NCI-H1105 treated with DMSO at 0.1 percent for 48 hours (cell line): ENCODE data around the gene PPEF1.
A peak's percentile ranks its signal among the peaks of the same experiment; 100 is the strongest.
"Not testable (repeated sequence)": the region's sequence is repeated elsewhere in the genome, so short reads cannot be mapped to it uniquely, and the experiment has no call there.

Experiments
- DNase-seq: peaks from one replicate; lab custom pipeline; 2025; lab: John Stamatoyannopoulos, UW

Gene PPEF1

GRCh38 chrX:18702362-18703195, 4.9 kb upstream of the PPEF1 start:
- DNase-seq = no peak

- DNase-seq = no peak
Observed at GRCh38 chrX:18709833-18710232, 2.4 kb downstream of the PPEF1 start.

- DNase-seq = no peak
Observed at GRCh38 chrX:18714910-18715309, 7.5 kb downstream of the PPEF1 start.

GRCh38 chrX:18719852-18720251, 12.4 kb downstream of the PPEF1 start:
- DNase-seq = no peak

GRCh38 chrX:18721683-18722499, 14.4 kb downstream of the PPEF1 start:
- DNase-seq = no peak

- DNase-seq = no peak
Observed at GRCh38 chrX:18722500-18723071, 15.1 kb downstream of the PPEF1 start.

- DNase-seq = no peak
Observed at GRCh38 chrX:18725310-18725943, 18.0 kb downstream of the PPEF1 start.

- DNase-seq = no peak
Observed at GRCh38 chrX:18733287-18733686, 25.8 kb downstream of the PPEF1 start.

- not testable (repeated sequence) for DNase-seq
Observed at GRCh38 chrX:18739609-18740008, 32.2 kb downstream of the PPEF1 start.

GRCh38 chrX:18748499-18748898, 41.1 kb downstream of the PPEF1 start:
- DNase-seq = no peak

- no peak for DNase-seq
Observed at GRCh38 chrX:18753631-18754030, 46.2 kb downstream of the PPEF1 start.

- no peak for DNase-seq
Observed at GRCh38 chrX:18755651-18756050, 48.2 kb downstream of the PPEF1 start.

- no peak for DNase-seq
Observed at GRCh38 chrX:18757956-18758932, 50.8 kb downstream of the PPEF1 start.

- DNase-seq = no peak
Observed at GRCh38 chrX:18761750-18762149, 54.3 kb downstream of the PPEF1 start.

- DNase-seq = not testable (repeated sequence)
Observed at GRCh38 chrX:18763106-18763505, 55.7 kb downstream of the PPEF1 start.

GRCh38 chrX:18769364-18769763, 61.9 kb downstream of the PPEF1 start:
- no peak for DNase-seq

GRCh38 chrX:18769812-18770573, 62.5 kb downstream of the PPEF1 start:
- DNase-seq = no peak

GRCh38 chrX:18789916-18790315, 82.5 kb downstream of the PPEF1 start:
- no peak for DNase-seq

GRCh38 chrX:18792828-18793227, 85.4 kb downstream of the PPEF1 start:
- no peak for DNase-seq

- peak; percentile 19 for DNase-seq
Observed at GRCh38 chrX:18793601-18794089, 86.2 kb downstream of the PPEF1 start.
